Esophagus mucosa (tissue), 1 donor: ENCODE results near the gene MYO18B. TPM values are rescaled to one million over a fixed set of nuclear protein-coding genes. Genes with fewer than 3 reads are reported as not detected.

Source experiments
- ATAC-seq: fragments of 200-7000 bp; cut with Tn5 transposase; one replicate; pipeline ENCODE4 v1.9.1; 2020
- total RNA-seq: library from RNA; stranded (reverse); gene quantifications from one replicate; pipeline ENCODE4 v1.2.4, GENCODE V29; 2023
- donor health status: DM: yes; HTN: yes; CAD: no.

The MYO18B gene
- total RNA-seq, 1 donor from 2014 or later = 0.16 TPM

- peak; percentile 30 for ATAC-seq
Measured at GRCh38 chr22:25777870-25778269, 35.9 kb downstream of the MYO18B start.

GRCh38 chr22:25779426-25779825 is 37.4 kb downstream of the MYO18B start:
- ATAC-seq = no peak

GRCh38 chr22:25779890-25780289 is 37.9 kb downstream of the MYO18B start:
- no peak for ATAC-seq

- no peak for ATAC-seq
Measured at GRCh38 chr22:25780673-25781072, 38.7 kb downstream of the MYO18B start.

- ATAC-seq = no peak
Measured at GRCh38 chr22:25781801-25782200, 39.8 kb downstream of the MYO18B start.

GRCh38 chr22:25782831-25783230 is 40.8 kb downstream of the MYO18B start:
- ATAC-seq = no peak

- ATAC-seq = no peak
Measured at GRCh38 chr22:25783856-25784255, 41.9 kb downstream of the MYO18B start.

GRCh38 chr22:25786165-25786564 is 44.2 kb downstream of the MYO18B start:
- no peak for ATAC-seq

- no peak for ATAC-seq
Measured at GRCh38 chr22:25791556-25791955, 49.6 kb downstream of the MYO18B start.

GRCh38 chr22:25795478-25795877 is 53.5 kb downstream of the MYO18B start:
- ATAC-seq = no peak

GRCh38 chr22:25797498-25798290 is 55.7 kb downstream of the MYO18B start:
- ATAC-seq = no peak

GRCh38 chr22:25800766-25801165 is 58.8 kb downstream of the MYO18B start:
- no peak for ATAC-seq

GRCh38 chr22:25802018-25802417 is 60.0 kb downstream of the MYO18B start:
- ATAC-seq = no peak

- no peak for ATAC-seq
Measured at GRCh38 chr22:25804676-25805075, 62.7 kb downstream of the MYO18B start.

GRCh38 chr22:25806579-25806978 is 64.6 kb downstream of the MYO18B start:
- ATAC-seq = no peak

- no peak for ATAC-seq
Measured at GRCh38 chr22:25814685-25815084, 72.7 kb downstream of the MYO18B start.

- no peak for ATAC-seq
Measured at GRCh38 chr22:25815561-25815960, 73.6 kb downstream of the MYO18B start.

GRCh38 chr22:25816522-25817059 is 74.6 kb downstream of the MYO18B start:
- ATAC-seq = no peak

GRCh38 chr22:25817092-25817943 is 75.3 kb downstream of the MYO18B start:
- no peak for ATAC-seq

GRCh38 chr22:25818541-25818940 is 76.6 kb downstream of the MYO18B start:
- no peak for ATAC-seq

- ATAC-seq = no peak
Measured at GRCh38 chr22:25822344-25822743, 80.4 kb downstream of the MYO18B start.

GRCh38 chr22:25823276-25823675 is 81.3 kb downstream of the MYO18B start:
- ATAC-seq = no peak

- ATAC-seq = no peak
Measured at GRCh38 chr22:25824828-25825423, 82.9 kb downstream of the MYO18B start.
